Colonic mucosa (tissue), 4 donors: ENCODE data around the gene NODAL. TPM values are rescaled to one million over a fixed set of nuclear protein-coding genes. Genes with fewer than 3 reads are reported as not detected.

ENCODE experiments used
- DNase-seq: peaks from one replicate; pipeline ENCODE4 v3.0.0-alpha.2; 2020
- H3K27ac ChIP-seq: fragments of 200-600 bp; one replicate; pipeline ENCODE4 v1.8.0; 2021
- H3K27me3 ChIP-seq: fragments of 200-600 bp; one replicate; pipeline ENCODE4 v1.8.0; 2021
- H3K36me3 ChIP-seq: fragments of 200-600 bp; one replicate; pipeline ENCODE4 v1.8.0; 2021
- H3K4me1 ChIP-seq: fragments of 200-600 bp; one replicate; pipeline ENCODE4 v1.8.0; 2021; ENCODE audit warnings: mild to moderate bottlenecking
- H3K4me3 ChIP-seq: fragments of 200-600 bp; one replicate; pipeline ENCODE4 v1.8.0; 2021
- H3K9ac ChIP-seq, 2 donors: one replicate each; pipeline ENCODE4 v1.7.0; 2013; ENCODE audit warnings: control low read depth in 2 of 2, low read depth in 2 of 2, low read length in 2 of 2
- H3K9me3 ChIP-seq: fragments of 200-600 bp; one replicate; pipeline ENCODE4 v1.8.0; 2021
- CTCF ChIP-seq: fragments of 200-600 bp; IDR thresholded peaks from one replicate; pipeline ENCODE4 v1.8.0; 2022; ENCODE audit warnings: antibody characterized with exemption, mild to moderate bottlenecking
- intact Hi-C: fragments of 100-400 bp; cut with DNase I; formaldehyde crosslinking; loops from one replicate; pipeline ENCODE4 v1.14.1; 2022
- total RNA-seq, 2 donors: library from RNA; stranded (reverse); fragmentation: NEBNext Ultra II Directional in 1 of 2; extraction: Animal tissue kit (Norgen Biotek cat#: 25700) in 1 of 2; gene quantifications; one replicate each; pipeline ENCODE4 v1.2.1, GENCODE V29; 2021
- donor health status: healthy.
- donor health status: DM: no; HTN: no; CAD: no.
- donor health status: DM: no; HTN: no; CAD: no.

Gene NODAL
- total RNA-seq, 2 donors from 2014 or later = 0.17 TPM; not detected in 1

- no peak overlapping the region for H3K9ac ChIP-seq
- intact Hi-C loops = no loop called here
- DNase-seq = peak; percentile 55
- peak overlapping the region; percentile 58 for H3K27ac ChIP-seq
- no peaks in the 10 kb centered on the region for H3K27me3 ChIP-seq
- no peak for TF ChIP-seq CTCF
- no peaks in the 10 kb centered on the region for H3K9me3 ChIP-seq
- no peaks in the 10 kb centered on the region for H3K4me1 ChIP-seq
- H3K36me3 ChIP-seq = no peaks in the 10 kb centered on the region
- H3K4me3 ChIP-seq = no peak overlapping the region
These were observed 10.7 kb downstream of the NODAL start for GRCh38 chr10:70430493-70431445.

GRCh38 chr10:70426823-70427222 is 14.7 kb downstream of the NODAL start:
- no peak for DNase-seq
- H3K4me1 ChIP-seq = no peaks in the 10 kb centered on the region
- intact Hi-C loops = no loop called here

GRCh38 chr10:70425096-70425495 is 16.4 kb downstream of the NODAL start:
- DNase-seq = no peak
- Histone ChIP-seq H3K27ac (no peak overlapping the region), H3K36me3 (peaks cover 18% of the 10 kb centered on the region), H3K27me3 (no peaks in the 10 kb centered on the region), H3K4me1 (no peaks in the 10 kb centered on the region), H3K9ac (no peak overlapping the region), H3K9me3 (no peaks in the 10 kb centered on the region), H3K4me3 (no peak overlapping the region)
- no peak for TF ChIP-seq CTCF
- intact Hi-C loops = no loop called here

More at GRCh38 chr10:70426823-70427222, 14.7 kb downstream of the NODAL start:
- Histone ChIP-seq H3K4me3 (no peak overlapping the region), H3K27me3 (no peaks in the 10 kb centered on the region), H3K9ac (no peak overlapping the region), H3K27ac (no peak overlapping the region), H3K9me3 (no peaks in the 10 kb centered on the region), H3K36me3 (peaks cover 12% of the 10 kb centered on the region)
- no peak for TF ChIP-seq CTCF

- no peaks in the 10 kb centered on the region for H3K9me3 ChIP-seq
- no peak overlapping the region for H3K9ac ChIP-seq
- no peaks in the 10 kb centered on the region for H3K27me3 ChIP-seq
- intact Hi-C loops = no loop called here
- H3K36me3 ChIP-seq = peaks cover 22% of the 10 kb centered on the region
- no peak overlapping the region for H3K27ac ChIP-seq
- DNase-seq = no peak
- TF ChIP-seq CTCF = no peak
- no peaks in the 10 kb centered on the region for H3K4me1 ChIP-seq
- no peak overlapping the region for H3K4me3 ChIP-seq
These were observed 17.2 kb downstream of the NODAL start for GRCh38 chr10:70424320-70424719.

GRCh38 chr10:70418713-70419112 is 22.8 kb downstream of the NODAL start:
- Histone ChIP-seq H3K27ac (no peak overlapping the region), H3K27me3 (no peaks in the 10 kb centered on the region), H3K4me3 (no peak overlapping the region), H3K4me1 (no peaks in the 10 kb centered on the region), H3K9me3 (no peaks in the 10 kb centered on the region), H3K36me3 (peaks cover 18% of the 10 kb centered on the region), H3K9ac (no peak overlapping the region)
- no peak for DNase-seq
- TF ChIP-seq CTCF = no peak
- intact Hi-C loops = no loop called here
